Measurements from ENCODE around the gene OR8D2.

GRCh38 chr11:124294687-124295086, 25.3 kb downstream of the OR8D2 start:
- TF ChIP-seq, protein P1, sequence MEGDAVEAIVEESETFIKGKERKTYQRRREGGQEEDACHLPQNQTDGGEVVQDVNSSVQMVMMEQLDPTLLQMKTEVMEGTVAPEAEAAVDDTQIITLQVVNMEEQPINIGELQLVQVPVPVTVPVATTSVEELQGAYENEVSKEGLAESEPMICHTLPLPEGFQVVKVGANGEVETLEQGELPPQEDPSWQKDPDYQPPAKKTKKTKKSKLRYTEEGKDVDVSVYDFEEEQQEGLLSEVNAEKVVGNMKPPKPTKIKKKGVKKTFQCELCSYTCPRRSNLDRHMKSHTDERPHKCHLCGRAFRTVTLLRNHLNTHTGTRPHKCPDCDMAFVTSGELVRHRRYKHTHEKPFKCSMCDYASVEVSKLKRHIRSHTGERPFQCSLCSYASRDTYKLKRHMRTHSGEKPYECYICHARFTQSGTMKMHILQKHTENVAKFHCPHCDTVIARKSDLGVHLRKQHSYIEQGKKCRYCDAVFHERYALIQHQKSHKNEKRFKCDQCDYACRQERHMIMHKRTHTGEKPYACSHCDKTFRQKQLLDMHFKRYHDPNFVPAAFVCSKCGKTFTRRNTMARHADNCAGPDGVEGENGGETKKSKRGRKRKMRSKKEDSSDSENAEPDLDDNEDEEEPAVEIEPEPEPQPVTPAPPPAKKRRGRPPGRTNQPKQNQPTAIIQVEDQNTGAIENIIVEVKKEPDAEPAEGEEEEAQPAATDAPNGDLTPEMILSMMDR (IDR thresholded peaks at IDR 0.05), result no peak
- no peak for TF ChIP-seq POLR2A (IDR thresholded peaks at IDR 0.05)
